Breast epithelium (tissue), 4 donors: ENCODE results near the gene MFSD12. TPM values are rescaled to one million over a fixed set of nuclear protein-coding genes. Genes with fewer than 3 reads are reported as not detected.

Experiments used
- DNase-seq, 2 donors: peaks; one replicate each; pipeline ENCODE4 v3.0.0-alpha.2; 2019; ENCODE audit warnings: low spot score in 2 of 2
- H3K27ac ChIP-seq, 2 donors: fragments of 200-600 bp; sonication (generic) in 1 of 2; one replicate each; pipeline ENCODE4 v1.5.1; 2016 to 2019; ENCODE audit warnings: mild to moderate bottlenecking in 1 of 2
- H3K27me3 ChIP-seq, 2 donors: fragments of 200-600 bp; sonication (generic) in 1 of 2; one replicate each; pipeline versions ENCODE4 v1.5.1 to v1.6.0; 2017 to 2019; ENCODE audit warnings: control low read depth in 1 of 2, mild to moderate bottlenecking in 1 of 2
- H3K36me3 ChIP-seq: fragments of 200-600 bp; one replicate; pipeline ENCODE4 v1.5.1; 2019
- H3K4me1 ChIP-seq, 2 donors: fragments of 200-600 bp; sonication (generic); one replicate each; pipeline ENCODE4 v1.5.1; 2016 to 2019; ENCODE audit warnings: control low read depth in 1 of 2
- H3K4me3 ChIP-seq, 3 donors: fragments of 200-600 bp; sonication (generic); 1 replicate in 2 of 3; 2 replicates in 1 of 3; pipeline ENCODE4 v1.5.1; 2016 to 2019; ENCODE audit warnings: mild to moderate bottlenecking in 3 of 3, moderate library complexity in 2 of 3
- H3K9me3 ChIP-seq, 2 donors: fragments of 200-600 bp; sonication (generic) in 1 of 2; one replicate each; pipeline ENCODE4 v1.5.1; 2016 to 2019; ENCODE audit warnings: control low read depth in 1 of 2
- POLR2A ChIP-seq: fragments of 450-650 bp; IDR thresholded peaks from one replicate; pipeline ENCODE4 v1.6.1; 2016; ENCODE audit warnings: antibody characterized with exemption, mild to moderate bottlenecking, moderate library complexity
- POLR2AphosphoS5 ChIP-seq, 3 donors: sonication (generic); formaldehyde crosslinking; IDR thresholded peaks; one replicate each; pipeline ENCODE4 v1.6.1; 2017; ENCODE audit warnings: antibody characterized with exemption in 3 of 3
- intact Hi-C: fragments of 100-400 bp; cut with DNase I; formaldehyde crosslinking; loops from one replicate; pipeline ENCODE4 v1.15.1; 2023; ENCODE audit warnings: low total_unique reads
- total RNA-seq, 3 donors: library from RNA; depleted of rRNA; stranded (reverse); fragments of >200 nt; gene quantifications; one replicate each; pipeline ENCODE4 v1.1.0, GENCODE V29; 2016
- TF ChIP-seq, protein P1 (sequence below), 3 donors: fragments of 450-650 bp; IDR thresholded peaks; one replicate each; pipeline ENCODE4 v1.5.1; 2016 to 2017; ENCODE audit warnings: antibody characterized with exemption in 3 of 3, mild to moderate bottlenecking in 3 of 3, moderate library complexity in 3 of 3

MFSD12 gene
- total RNA-seq, 3 donors from 2014 or later = 44.5 to 50.9 (median 44.9) TPM

DNA sequence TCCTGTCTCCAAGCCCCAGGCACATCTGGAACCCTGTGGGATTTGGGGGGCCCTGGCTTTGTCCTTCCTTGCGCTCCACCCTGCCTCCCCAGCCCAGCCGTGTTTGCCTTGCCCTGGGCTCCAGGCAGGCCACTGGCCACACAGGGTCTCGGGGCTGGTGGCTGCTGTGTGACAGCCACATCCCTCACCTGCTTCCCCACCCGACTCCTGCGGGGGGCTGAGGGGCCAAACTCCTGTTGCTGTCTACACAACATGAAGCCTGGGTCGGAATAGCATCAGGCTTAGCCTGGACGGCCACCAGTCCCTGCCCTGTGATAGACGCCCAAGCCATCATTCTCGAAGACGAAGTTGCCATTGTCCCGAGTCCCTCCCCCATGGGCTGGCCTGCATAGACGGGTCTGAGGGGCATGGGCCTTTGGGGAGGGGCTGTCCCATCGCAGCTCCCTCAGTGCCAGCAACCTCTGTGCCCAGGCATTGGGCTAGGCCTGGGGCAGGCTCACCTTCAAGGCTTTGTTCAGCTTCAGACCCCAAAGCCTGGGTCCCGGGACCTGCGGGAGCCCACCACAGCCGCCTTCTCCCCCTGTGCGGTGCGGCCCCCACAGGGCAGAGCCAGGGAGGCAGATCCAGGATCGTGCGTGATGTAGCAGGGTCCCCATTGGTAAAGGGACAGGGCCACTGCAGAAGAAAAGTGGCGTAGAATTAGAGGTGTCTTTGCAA, 33.9 kb downstream of the MFSD12 start:
- Histone ChIP-seq H3K36me3 (peaks cover 4% of the 10 kb centered on the region), H3K4me3 (no peak overlapping the region), H3K4me1 (no peaks in the 10 kb centered on the region), H3K9me3 (no peaks in the 10 kb centered on the region), H3K27ac (no peak overlapping the region), H3K27me3 (no peaks in the 10 kb centered on the region)
- no peak for DNase-seq
- TF ChIP-seq, protein P1, sequence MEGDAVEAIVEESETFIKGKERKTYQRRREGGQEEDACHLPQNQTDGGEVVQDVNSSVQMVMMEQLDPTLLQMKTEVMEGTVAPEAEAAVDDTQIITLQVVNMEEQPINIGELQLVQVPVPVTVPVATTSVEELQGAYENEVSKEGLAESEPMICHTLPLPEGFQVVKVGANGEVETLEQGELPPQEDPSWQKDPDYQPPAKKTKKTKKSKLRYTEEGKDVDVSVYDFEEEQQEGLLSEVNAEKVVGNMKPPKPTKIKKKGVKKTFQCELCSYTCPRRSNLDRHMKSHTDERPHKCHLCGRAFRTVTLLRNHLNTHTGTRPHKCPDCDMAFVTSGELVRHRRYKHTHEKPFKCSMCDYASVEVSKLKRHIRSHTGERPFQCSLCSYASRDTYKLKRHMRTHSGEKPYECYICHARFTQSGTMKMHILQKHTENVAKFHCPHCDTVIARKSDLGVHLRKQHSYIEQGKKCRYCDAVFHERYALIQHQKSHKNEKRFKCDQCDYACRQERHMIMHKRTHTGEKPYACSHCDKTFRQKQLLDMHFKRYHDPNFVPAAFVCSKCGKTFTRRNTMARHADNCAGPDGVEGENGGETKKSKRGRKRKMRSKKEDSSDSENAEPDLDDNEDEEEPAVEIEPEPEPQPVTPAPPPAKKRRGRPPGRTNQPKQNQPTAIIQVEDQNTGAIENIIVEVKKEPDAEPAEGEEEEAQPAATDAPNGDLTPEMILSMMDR (IDR thresholded peaks at IDR 0.05) = no peak
- TF ChIP-seq POLR2A = no peak
- TF ChIP-seq POLR2AphosphoS5 (IDR thresholded peaks at IDR 0.05) = no peak
- intact Hi-C loops = no loop called here

DNA sequence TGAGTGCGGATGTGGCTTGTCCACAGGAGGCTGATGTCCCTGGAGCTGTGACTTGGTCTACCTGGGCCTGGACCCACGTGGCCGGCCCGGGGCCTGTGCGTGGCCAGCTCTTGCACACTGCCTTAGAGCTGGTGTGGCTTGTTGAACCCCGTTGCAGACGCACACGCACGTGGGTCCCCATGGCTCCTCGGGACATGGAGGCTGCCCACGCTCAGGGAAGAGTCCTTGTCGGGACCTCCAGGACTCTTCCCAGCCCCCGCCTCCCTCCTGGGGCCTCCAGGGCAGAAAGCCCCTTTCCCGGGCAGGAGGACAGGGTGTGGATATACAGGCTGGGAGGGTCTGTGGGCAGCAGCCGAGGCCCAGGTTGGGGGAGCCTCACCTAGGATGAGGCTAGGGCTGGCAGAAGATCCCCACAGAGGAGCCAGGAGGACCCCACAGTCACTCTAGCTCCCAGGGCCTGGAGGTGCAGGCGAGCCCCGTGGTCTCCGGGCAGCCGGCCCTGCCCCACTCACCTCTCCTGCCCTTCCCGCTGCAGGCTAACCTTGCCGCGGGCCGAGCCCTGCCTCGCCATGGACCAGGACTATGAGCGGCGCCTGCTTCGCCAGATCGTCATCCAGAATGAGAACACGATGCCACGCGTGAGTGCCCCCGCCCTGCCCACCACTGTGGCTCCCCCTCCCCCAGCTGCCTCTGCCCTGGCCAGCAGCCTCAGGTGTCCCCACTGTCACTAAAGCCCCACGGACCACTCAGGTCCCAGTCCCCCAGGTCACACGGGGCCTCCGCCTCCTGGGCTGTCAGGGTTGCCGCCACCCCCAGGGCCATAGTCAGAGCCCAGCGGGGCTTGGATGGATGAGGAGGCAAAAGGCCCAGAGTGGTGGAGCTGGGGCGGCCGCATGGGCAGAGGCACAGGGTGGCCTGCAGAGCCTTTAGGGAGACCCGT, 34.7 kb downstream of the MFSD12 start:
- no peak overlapping the region for H3K4me3 ChIP-seq
- no peaks in the 10 kb centered on the region for H3K9me3 ChIP-seq
- no peaks in the 10 kb centered on the region for H3K4me1 ChIP-seq
- TF ChIP-seq, protein P1 (IDR thresholded peaks at IDR 0.05) = no peak
- no peak for TF ChIP-seq POLR2A
- no peak for TF ChIP-seq POLR2AphosphoS5 (IDR thresholded peaks at IDR 0.05)
- H3K27ac ChIP-seq = no peak overlapping the region
- DNase-seq = no peak
- no peaks in the 10 kb centered on the region for H3K27me3 ChIP-seq
- intact Hi-C loops = no loop called here
- H3K36me3 ChIP-seq = peaks cover 4% of the 10 kb centered on the region

DNA sequence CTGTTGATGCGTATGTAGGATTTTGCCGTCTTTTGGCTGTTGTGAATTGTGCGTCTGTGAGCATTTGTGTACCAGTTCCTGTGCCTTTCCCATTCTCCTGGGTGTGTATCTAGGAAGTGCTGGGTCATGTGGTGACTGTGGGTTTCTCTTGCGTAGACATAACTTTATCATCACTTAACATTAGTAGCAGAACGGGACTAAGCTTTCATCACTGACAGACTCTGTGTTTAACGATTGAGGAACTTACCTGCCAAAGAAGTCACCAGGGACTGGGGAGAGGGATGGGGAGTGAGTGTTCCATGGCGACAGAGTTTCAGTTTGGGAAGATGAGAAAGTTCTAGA, 36.3 kb downstream of the MFSD12 start:
- Histone ChIP-seq H3K4me3 (no peak overlapping the region), H3K4me1 (peaks cover 4 to 7% of the 10 kb centered on the region in 2 donors), H3K36me3 (no peaks in the 10 kb centered on the region), H3K9me3 (no peaks in the 10 kb centered on the region), H3K27me3 (no peaks in the 10 kb centered on the region), H3K27ac (peak overlapping the region; percentile 55 to 69)
- intact Hi-C loops = no loop called here
- DNase-seq = no peak
- TF ChIP-seq POLR2AphosphoS5 (IDR thresholded peaks at IDR 0.05) (peak in 1 of 3 donors; percentile 15), POLR2A (no peak)

DNA sequence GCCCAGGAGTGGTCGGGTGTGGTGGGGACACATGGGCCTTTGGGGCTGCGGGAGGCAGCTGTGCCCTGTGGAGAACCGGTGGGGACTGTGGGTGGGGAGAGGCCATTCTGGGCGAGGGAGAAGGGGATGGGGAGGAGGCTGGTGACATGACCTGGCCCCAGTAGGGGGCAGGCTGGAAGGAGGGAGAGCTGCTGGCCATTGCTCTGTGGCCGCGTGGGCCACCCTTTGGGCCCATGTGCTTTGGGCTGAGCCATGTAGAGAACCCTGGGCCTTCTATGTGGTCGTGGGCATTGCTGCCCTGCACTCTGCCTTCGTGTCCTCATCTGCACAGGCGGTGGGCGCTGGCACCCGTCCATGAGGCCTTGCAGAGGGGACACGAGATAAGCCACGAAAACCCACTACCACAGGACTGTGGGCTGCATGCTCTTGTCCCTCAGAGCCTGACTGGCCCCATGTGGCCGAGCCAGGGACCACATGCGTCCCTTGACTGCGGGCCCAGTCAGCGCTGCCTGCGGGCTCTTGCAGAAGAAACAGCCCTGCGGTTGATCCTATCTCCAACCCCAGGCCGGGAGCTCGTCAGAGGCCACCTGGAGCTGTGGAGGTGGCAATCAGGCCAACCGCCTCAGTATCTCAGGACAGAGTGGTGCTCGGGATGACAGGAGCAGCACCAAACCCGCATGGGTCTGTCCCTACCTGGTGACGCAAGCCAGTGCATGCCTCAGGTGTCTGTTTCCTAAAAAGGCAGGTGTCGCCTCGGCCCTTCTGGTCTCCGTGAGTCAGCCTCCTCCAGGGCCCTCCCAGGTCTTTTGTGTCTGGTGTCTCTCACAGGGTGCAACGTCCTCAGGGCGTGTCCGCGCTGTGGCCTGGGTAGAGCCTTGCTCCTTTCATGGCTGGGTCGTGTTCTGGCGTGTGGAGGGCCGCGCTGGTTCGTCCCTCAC, 37.0 kb downstream of the MFSD12 start:
- intact Hi-C loops = no loop called here

More for the DNA sequence above, 37.0 kb downstream of the MFSD12 start:
- no peaks in the 10 kb centered on the region for H3K27me3 ChIP-seq
- H3K4me1 ChIP-seq = peaks cover 4 to 7% of the 10 kb centered on the region in 2 donors
- no peaks in the 10 kb centered on the region for H3K9me3 ChIP-seq
- H3K4me3 ChIP-seq = no peak overlapping the region
- no peak for TF ChIP-seq POLR2AphosphoS5 (IDR thresholded peaks at IDR 0.05)
- TF ChIP-seq, protein P1 (IDR thresholded peaks at IDR 0.05) = peak in 2 of 3 donors; percentile 21 to 28
- DNase-seq = peak; percentile 76 to 78
- peak overlapping the region; percentile 55 to 69 for H3K27ac ChIP-seq
- H3K36me3 ChIP-seq = no peaks in the 10 kb centered on the region
